IPS-18a (cell line): Measurements from ENCODE around the gene XBP1.
"Not testable (repeated sequence)": the region's sequence is repeated elsewhere in the genome, so short reads cannot be mapped to it uniquely, and the experiment has no call there.

ENCODE experiments used
- H3K27ac ChIP-seq: one replicate; pipeline ENCODE4 v1.5.1; 2013; ENCODE audit warnings: low read length
- H3K27me3 ChIP-seq: one replicate; pipeline ENCODE4 v1.6.1; 2013; ENCODE audit warnings: mild to moderate bottlenecking, low read length; ENCODE audit not compliant: control insufficient read depth, insufficient read depth
- H3K36me3 ChIP-seq: one replicate; pipeline ENCODE4 v1.6.1; 2013; ENCODE audit warnings: low read depth, low read length; ENCODE audit not compliant: control insufficient read depth
- H3K4me1 ChIP-seq: one replicate; pipeline ENCODE4 v1.6.1; 2013; ENCODE audit warnings: low read depth, low read length; ENCODE audit not compliant: control insufficient read depth
- H3K4me3 ChIP-seq: one replicate; pipeline ENCODE4 v1.5.1; 2013; ENCODE audit warnings: low read length
- H3K9ac ChIP-seq: one replicate; pipeline ENCODE4 v1.6.1; 2013; ENCODE audit warnings: mild to moderate bottlenecking, low read length, moderate library complexity
- H3K9me3 ChIP-seq: one replicate; pipeline ENCODE4 v1.6.1; 2013; ENCODE audit warnings: low read depth, low read length; ENCODE audit not compliant: control insufficient read depth

Gene XBP1

GRCh38 chr22:28830441-28830840, 30.1 kb upstream of the XBP1 start:
- no peak overlapping the region for H3K27ac ChIP-seq
- no peaks in the 10 kb centered on the region for H3K4me1 ChIP-seq
- no peak overlapping the region for H3K4me3 ChIP-seq
- H3K27me3 ChIP-seq = no peaks in the 10 kb centered on the region
- no peaks in the 10 kb centered on the region for H3K36me3 ChIP-seq
- no peaks in the 10 kb centered on the region for H3K9me3 ChIP-seq
- no peak overlapping the region for H3K9ac ChIP-seq

DNA sequence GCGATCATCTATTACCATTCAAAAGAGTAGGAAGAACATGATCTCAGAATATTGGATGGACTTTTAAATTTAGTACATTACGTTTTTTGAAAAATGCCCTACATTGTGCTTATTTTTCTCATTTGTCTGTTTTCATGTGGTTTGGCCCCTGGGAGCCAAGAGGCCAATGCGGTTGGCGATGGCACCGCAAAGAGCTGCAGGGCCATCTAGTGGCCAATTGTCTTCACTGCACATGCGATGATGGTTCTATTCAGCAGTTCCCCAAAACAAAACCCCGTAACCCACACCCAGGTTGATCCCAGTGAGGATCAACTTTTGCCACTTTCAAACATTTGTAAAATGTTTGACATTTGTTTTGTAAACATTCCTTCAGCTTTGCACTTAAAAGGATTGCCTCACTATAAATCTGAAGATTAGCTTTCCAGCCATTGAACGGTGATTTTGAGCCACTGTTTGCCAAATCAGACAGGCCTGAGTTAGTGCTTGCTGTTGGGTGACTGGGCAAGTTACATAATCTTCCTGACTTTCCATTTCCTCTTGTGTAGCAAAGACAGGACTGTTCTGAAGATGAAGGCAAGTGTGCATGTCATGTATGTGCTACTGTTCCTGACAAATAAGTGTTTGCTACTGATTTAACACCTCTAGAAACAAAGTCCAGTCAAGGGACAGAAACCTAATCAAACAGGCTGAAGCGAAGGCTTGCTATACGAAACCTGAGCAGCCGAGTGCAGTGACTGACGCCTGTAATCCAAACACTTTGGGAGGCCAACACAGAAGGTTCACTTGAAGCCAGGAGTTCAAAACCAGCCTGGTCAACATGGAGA, 29.2 kb upstream of the XBP1 start:
- no peak overlapping the region for H3K27ac ChIP-seq

GRCh38 chr22:28826921-28827320, 26.6 kb upstream of the XBP1 start:
- H3K27me3 ChIP-seq = no peaks in the 10 kb centered on the region
- no peak overlapping the region for H3K27ac ChIP-seq
- no peak overlapping the region for H3K9ac ChIP-seq
- H3K9me3 ChIP-seq = no peaks in the 10 kb centered on the region
- no peaks in the 10 kb centered on the region for H3K36me3 ChIP-seq
- H3K4me1 ChIP-seq = no peaks in the 10 kb centered on the region
- H3K4me3 ChIP-seq = no peak overlapping the region

More for the DNA sequence above, 29.2 kb upstream of the XBP1 start:
- H3K27me3 ChIP-seq = no peaks in the 10 kb centered on the region
- no peaks in the 10 kb centered on the region for H3K36me3 ChIP-seq
- no peak overlapping the region for H3K4me3 ChIP-seq
- H3K9me3 ChIP-seq = no peaks in the 10 kb centered on the region
- no peak overlapping the region for H3K9ac ChIP-seq
- H3K4me1 ChIP-seq = no peaks in the 10 kb centered on the region

DNA sequence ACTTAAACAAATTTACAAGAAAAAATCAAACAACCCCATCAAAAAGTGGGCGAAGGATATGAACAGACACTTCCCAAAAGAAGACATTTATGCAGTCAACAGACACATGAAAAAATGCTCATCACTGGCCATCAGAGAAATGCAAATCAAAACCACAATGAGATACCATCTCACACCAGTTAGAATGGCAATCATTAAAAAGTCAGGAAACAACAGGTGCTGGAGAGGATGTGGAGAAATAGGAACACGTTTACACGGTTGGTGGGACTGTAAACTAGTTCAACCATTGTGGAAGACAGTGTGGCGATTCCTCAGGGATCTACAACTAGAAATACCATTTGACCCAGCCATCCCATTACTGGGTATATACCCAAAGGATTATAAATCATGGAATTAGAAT, 26.1 kb upstream of the XBP1 start:
- not testable (repeated sequence) for H3K27me3 ChIP-seq

GRCh38 chr22:28824455-28824854, 24.1 kb upstream of the XBP1 start:
- H3K4me1 ChIP-seq, H3K27me3 ChIP-seq, H3K4me3 ChIP-seq, H3K9ac ChIP-seq, H3K9me3 ChIP-seq, H3K36me3 ChIP-seq, H3K27ac ChIP-seq: not testable (repeated sequence)

More for the DNA sequence above, 26.1 kb upstream of the XBP1 start:
- H3K4me1 ChIP-seq, H3K9me3 ChIP-seq, H3K9ac ChIP-seq, H3K27ac ChIP-seq, H3K4me3 ChIP-seq, H3K36me3 ChIP-seq: not testable (repeated sequence)

DNA sequence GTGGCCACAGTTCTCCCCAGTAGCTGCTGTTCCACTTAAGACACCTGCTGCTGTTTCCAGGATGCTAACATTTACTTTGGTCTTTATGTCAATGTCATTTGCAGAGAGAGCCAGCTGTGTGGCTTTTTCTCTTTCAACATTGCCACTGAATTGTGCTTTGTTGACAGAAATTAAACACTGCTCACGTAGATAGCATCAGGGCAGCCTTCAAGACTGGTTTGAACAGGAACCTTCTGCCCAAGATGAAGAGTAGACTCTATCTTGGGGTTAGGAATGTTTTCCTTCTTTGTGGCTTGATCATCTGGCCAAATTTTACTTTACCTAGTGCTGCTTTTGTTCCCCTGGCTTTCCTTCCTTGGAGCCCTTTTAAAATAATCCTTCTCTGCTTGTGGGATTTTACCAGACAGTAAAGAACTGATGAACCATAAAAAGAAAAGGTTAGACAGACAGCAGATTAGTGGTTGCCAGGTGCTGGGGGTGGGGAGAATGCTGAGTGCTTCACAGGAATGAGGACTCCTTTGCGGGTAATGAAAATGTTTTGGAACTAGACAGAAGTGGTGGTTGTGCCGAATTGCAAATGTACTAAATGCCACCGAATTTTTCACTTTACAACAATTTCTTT, 22.7 kb upstream of the XBP1 start:
- Histone ChIP-seq H3K27ac (no peak overlapping the region), H3K4me1 (no peaks in the 10 kb centered on the region), H3K36me3 (no peaks in the 10 kb centered on the region), H3K9me3 (no peaks in the 10 kb centered on the region), H3K27me3 (no peaks in the 10 kb centered on the region), H3K9ac (no peak overlapping the region), H3K4me3 (no peak overlapping the region)

DNA sequence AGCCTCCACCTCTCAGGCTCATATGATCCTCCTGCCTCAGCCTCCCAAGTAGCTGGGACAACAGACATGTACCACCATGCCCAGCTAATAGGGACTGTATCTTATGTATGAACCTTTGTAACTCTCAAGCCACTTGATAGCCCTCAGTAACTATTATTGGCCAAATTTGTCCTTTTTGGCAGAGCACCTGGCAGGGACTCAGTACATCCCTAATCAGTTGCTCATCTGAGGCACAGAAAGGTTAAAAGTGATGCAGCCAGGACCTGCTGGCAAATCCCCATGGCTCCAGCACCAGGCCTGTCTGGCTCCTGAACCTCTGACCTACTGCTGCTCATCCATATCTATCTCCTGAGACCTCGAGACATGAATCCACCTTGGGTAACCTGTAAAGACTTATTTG, 21.1 kb upstream of the XBP1 start:
- Histone ChIP-seq H3K27me3 (no peaks in the 10 kb centered on the region), H3K4me1 (no peaks in the 10 kb centered on the region), H3K4me3 (no peak overlapping the region), H3K36me3 (no peaks in the 10 kb centered on the region), H3K27ac (no peak overlapping the region), H3K9ac (no peak overlapping the region), H3K9me3 (no peaks in the 10 kb centered on the region)

GRCh38 chr22:28820885-28821284, 20.5 kb upstream of the XBP1 start:
- Histone ChIP-seq H3K9ac (no peak overlapping the region), H3K27me3 (no peaks in the 10 kb centered on the region), H3K4me3 (no peak overlapping the region), H3K4me1 (no peaks in the 10 kb centered on the region), H3K36me3 (no peaks in the 10 kb centered on the region), H3K9me3 (no peaks in the 10 kb centered on the region), H3K27ac (no peak overlapping the region)

- Histone ChIP-seq H3K9me3 (no peaks in the 10 kb centered on the region), H3K9ac (no peak overlapping the region), H3K27me3 (no peaks in the 10 kb centered on the region), H3K36me3 (no peaks in the 10 kb centered on the region), H3K27ac (no peak overlapping the region), H3K4me3 (no peak overlapping the region), H3K4me1 (no peaks in the 10 kb centered on the region)
These were observed 19.1 kb upstream of the XBP1 start for GRCh38 chr22:28819253-28820096.

- Histone ChIP-seq H3K27ac (no peak overlapping the region), H3K36me3 (no peaks in the 10 kb centered on the region), H3K4me1 (no peaks in the 10 kb centered on the region), H3K4me3 (no peak overlapping the region), H3K9me3 (no peaks in the 10 kb centered on the region), H3K9ac (no peak overlapping the region), H3K27me3 (no peaks in the 10 kb centered on the region)
These were observed 17.8 kb upstream of the XBP1 start for GRCh38 chr22:28817919-28818859.

DNA sequence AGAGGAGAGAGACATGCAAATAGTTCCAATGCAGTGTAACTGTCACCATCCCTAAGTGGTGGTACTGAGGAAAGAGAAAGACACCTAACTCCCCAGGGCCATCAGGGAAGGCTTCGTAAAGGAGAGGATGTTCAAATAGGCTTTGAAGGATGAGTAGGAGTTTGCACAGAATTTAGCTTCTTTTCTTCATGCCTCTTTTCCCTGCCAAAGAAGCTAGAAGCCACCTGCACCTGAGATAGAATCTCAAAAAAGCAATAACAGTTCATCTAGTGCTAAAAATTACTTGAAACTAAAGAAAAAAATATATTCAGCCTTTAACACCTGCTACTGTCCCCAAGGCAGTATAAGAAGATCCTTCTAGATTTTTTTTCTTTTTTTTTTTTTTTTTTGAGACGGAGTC, 16.7 kb upstream of the XBP1 start:
- Histone ChIP-seq H3K4me1 (no peaks in the 10 kb centered on the region), H3K27ac (no peak overlapping the region), H3K4me3 (no peak overlapping the region), H3K9ac (no peak overlapping the region), H3K36me3 (no peaks in the 10 kb centered on the region), H3K27me3 (no peaks in the 10 kb centered on the region), H3K9me3 (no peaks in the 10 kb centered on the region)
